Measurements from ENCODE around the gene DXO.

The DXO gene

GRCh38 chr6:31922942-31923341 is 49.0 kb downstream of the DXO start:
- DNase-seq = no peak

GRCh38 chr6:31920811-31921210 is 51.1 kb downstream of the DXO start:
- no peak for DNase-seq

Data from DMS79 (cell line).